Spleen (tissue), 11 donors: Measurements from ENCODE around the gene KNG1. TPM values are rescaled to one million over a fixed set of nuclear protein-coding genes. Genes with fewer than 3 reads are reported as not detected.

Source experiments
- DNase-seq: peaks from one replicate; pipeline ENCODE4 v3.0.0-alpha.2; 2020
- H3K27ac ChIP-seq, 8 donors: fragments of 200-600 bp; sonication (generic) in 7 of 8; 1 replicate in 4 of 8; 2 replicates in 4 of 8; pipeline versions ENCODE4 v1.5.0 to v1.8.0; 2016 to 2021; ENCODE audit warnings: inconsistent platforms in 4 of 8, mild to moderate bottlenecking in 4 of 8, moderate library complexity in 1 of 8
- H3K27me3 ChIP-seq, 7 donors: fragments of 200-600 bp; sonication (generic) in 6 of 7; replicated peaks in 1 of 7; 1 replicate in 4 of 7; 2 replicates in 3 of 7; pipeline versions ENCODE4 v1.5.0 to v1.8.0; 2016 to 2021; ENCODE audit warnings: inconsistent platforms in 3 of 7, mild to moderate bottlenecking in 1 of 7
- H3K36me3 ChIP-seq, 6 donors: fragments of 200-600 bp; sonication (generic) in 5 of 6; 1 replicate in 4 of 6; 2 replicates in 2 of 6; pipeline versions ENCODE4 v1.5.0 to v1.8.0; 2016 to 2021; ENCODE audit warnings: inconsistent platforms in 2 of 6
- H3K4me1 ChIP-seq, 6 donors: fragments of 200-600 bp; sonication (generic) in 5 of 6; 1 replicate in 3 of 6; 2 replicates in 3 of 6; pipeline versions ENCODE4 v1.5.0 to v1.8.0; 2016 to 2021; ENCODE audit warnings: inconsistent platforms in 3 of 6
- H3K4me3 ChIP-seq, 8 donors: fragments of 200-600 bp; sonication (generic) in 7 of 8; 1 replicate in 4 of 8; 2 replicates in 4 of 8; pipeline versions ENCODE4 v1.5.0 to v1.8.0; 2016 to 2021; ENCODE audit warnings: inconsistent platforms in 4 of 8, mild to moderate bottlenecking in 4 of 8, moderate library complexity in 2 of 8
- H3K9me3 ChIP-seq, 8 donors: fragments of 200-600 bp; sonication (generic) in 7 of 8; 1 replicate in 4 of 8; 2 replicates in 4 of 8; pipeline versions ENCODE4 v1.5.0 to v1.8.0; 2016 to 2021; ENCODE audit warnings: inconsistent platforms in 4 of 8
- CTCF ChIP-seq, 11 experiments: fragments of 200-600 bp in 7 of 11; fragments of 450-650 bp in 4 of 11; sonication (generic) in 4 of 11; IDR thresholded peaks in 8 of 11; conservative IDR thresholded peaks in 3 of 11; 1 replicate in 7 of 11; 2 replicates in 4 of 11; pipeline versions ENCODE4 v1.4.0 to v1.8.0; 2016 to 2021; ENCODE audit warnings: antibody characterized with exemption in 11 of 11, inconsistent platforms in 4 of 11, mild to moderate bottlenecking in 1 of 11
- POLR2A ChIP-seq, 3 donors: fragments of 450-650 bp; IDR thresholded peaks; one replicate each; pipeline ENCODE4 v1.5.1; 2017; ENCODE audit warnings: antibody characterized with exemption in 3 of 3, mild to moderate bottlenecking in 1 of 3
- POLR2AphosphoS5 ChIP-seq, 3 donors: sonication (generic); formaldehyde crosslinking; IDR thresholded peaks; one replicate each; pipeline ENCODE4 v1.5.1; 2017; ENCODE audit warnings: antibody characterized with exemption in 3 of 3
- WGBS, 5 donors: extraction: QIAGEN DNeasy Blood & Tissue Kit in 3 of 5; methylation state at CpG; one replicate each; pipeline versions ENCODE4 v1.1.5 to v1.1.7; 2013 to 2018; 5-methylcytosine and 5-hydroxymethylcytosine counted together
- intact Hi-C: fragments of 100-400 bp; cut with DNase I; formaldehyde crosslinking; loops from one replicate; pipeline ENCODE4 v1.15.0; 2023; ENCODE audit warnings: low total_unique reads
- polyA plus RNA-seq, 3 donors: library from polyadenylated mRNA; stranded (reverse); fragments of 200-250 nt; gene quantifications; one replicate each; pipeline ENCODE4 v1.2.1, GENCODE V29; 2013
- total RNA-seq, 7 donors: library from RNA; depleted of rRNA in 3 of 7; stranded (reverse); fragments of >200 nt in 3 of 7; fragmentation: NEBNext Ultra II Directional in 4 of 7; extraction: Animal tissue kit (Norgen Biotek cat#: 25700) in 4 of 7; gene quantifications; one replicate each; pipeline versions ENCODE4 v1.1.0 to v1.2.1, GENCODE V29; 2016 to 2021
- donor health status: healthy with polysubstance abuse.
- donor health status: DM: no; HTN: no; CAD: no; lungs with moderate emphysema.
- donor health status: DM: no; HTN: no; CAD: no.
- donor health status: Bipolar disorder and iron deficiency.
- donor health status: healthy.
- donor health status: DM: no; HTN: no; CAD: no.
- donor health status: DM: yes; HTN: yes; CAD: no.

The KNG1 gene
- total and polyA plus RNA-seq, 10 donors: 0.36 TPM; not detected in 9

- Histone ChIP-seq H3K4me1 (peaks cover 36 to 68% (median 54%) of the 10 kb centered on the region in 6 donors), H3K27ac (peak overlapping the region in 1 of 8 donors; percentile 5), H3K9me3 (no peaks in the 10 kb centered on the region), H3K4me3 (peak overlapping the region in 2 of 8 donors; percentile 88), H3K36me3 (peaks cover 0 to 78% (median 68%) of the 10 kb centered on the region in 6 donors), H3K27me3 (no peaks in the 10 kb centered on the region)
- no peak for DNase-seq
- no peak for TF ChIP-seq POLR2A (IDR thresholded peaks at IDR 0.05)
- no peak for TF ChIP-seq POLR2AphosphoS5 (IDR thresholded peaks at IDR 0.05)
- TF ChIP-seq CTCF (IDR thresholded peaks at IDR 0.05 in 8 of 11, conservative IDR thresholded peaks at IDR 0.05 in 3 of 11): no peak
- 61 to 86% (median 70%) methylated on average over 3 of the region's 3 CpGs for WGBS, 5 donors
- intact Hi-C loops: loop anchor here (10.0 kb wide), 2 partner anchors 212 to 852 kb away; partner anchors contain the start of genes DNAJB11 and TRA2B
Observed at GRCh38 chr3:186786922-186787321, 69.8 kb downstream of the KNG1 start.

GRCh38 chr3:186787642-186788481 lies 70.7 kb downstream of the KNG1 start:
- TF ChIP-seq CTCF (IDR thresholded peaks at IDR 0.05 in 8 of 11, conservative IDR thresholded peaks at IDR 0.05 in 3 of 11) (no peak), POLR2A (IDR thresholded peaks at IDR 0.05) (no peak), POLR2AphosphoS5 (IDR thresholded peaks at IDR 0.05) (no peak)
- Histone ChIP-seq H3K27me3 (no peaks in the 10 kb centered on the region), H3K36me3 (peaks cover 0 to 88% (median 72%) of the 10 kb centered on the region in 6 donors), H3K9me3 (no peaks in the 10 kb centered on the region), H3K4me1 (peaks cover 36 to 61% (median 50%) of the 10 kb centered on the region in 6 donors), H3K27ac (peak overlapping the region in 1 of 8 donors; percentile 5), H3K4me3 (peak overlapping the region in 3 of 8 donors; percentile 6 to 88 (median 88))
- intact Hi-C loops: loop anchor here (10.0 kb wide), 2 partner anchors 213 to 853 kb away; partner anchors contain the start of genes DNAJB11 and TRA2B
- no peak for DNase-seq
- 70 to 87% (median 76%) methylated on average over 15 of the region's 15 CpGs for WGBS, 5 donors

DNA sequence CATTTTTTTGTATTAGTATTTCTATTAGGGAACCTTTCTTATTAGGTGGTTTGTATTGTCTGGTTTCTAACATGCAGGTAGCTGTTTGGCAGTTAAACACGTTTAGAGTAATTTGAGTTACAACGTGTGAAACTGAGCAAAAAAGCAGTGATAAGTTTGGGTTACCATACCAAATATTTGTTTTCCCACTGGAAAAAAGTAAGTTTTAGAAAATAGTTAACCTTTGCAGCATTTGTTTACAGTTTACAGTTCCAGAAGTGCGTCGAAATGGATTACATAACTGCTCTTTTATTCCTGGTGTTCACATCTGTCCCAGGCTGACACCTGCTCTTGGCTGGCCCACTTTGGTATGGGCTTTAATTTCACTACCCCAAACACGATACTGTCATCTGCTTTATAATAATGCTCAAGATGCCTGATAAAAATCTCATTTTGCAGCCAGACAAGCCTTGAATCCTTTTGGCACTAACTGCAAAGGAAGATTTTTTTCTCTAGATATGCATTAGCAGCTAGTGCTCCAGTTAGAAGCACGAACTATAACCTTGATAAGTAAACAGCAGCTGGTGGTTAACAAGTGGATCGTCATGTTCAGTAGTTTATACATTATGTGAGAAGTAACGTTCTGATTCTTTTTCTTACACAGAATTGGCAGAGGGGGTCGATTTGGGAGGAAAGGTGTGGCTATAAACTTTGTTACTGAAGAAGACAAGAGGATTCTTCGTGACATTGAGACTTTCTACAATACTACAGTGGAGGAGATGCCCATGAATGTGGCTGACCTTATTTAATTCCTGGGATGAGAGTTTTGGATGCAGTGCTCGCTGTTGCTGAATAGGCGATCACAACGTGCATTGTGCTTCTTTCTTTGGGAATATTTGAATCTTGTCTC lies 71.6 kb downstream of the KNG1 start:
- peak overlapping the region in 1 of 8 donors; percentile 6 for H3K27ac ChIP-seq
- H3K4me1 ChIP-seq: peaks cover 36 to 61% (median 50%) of the 10 kb centered on the region in 6 donors
- intact Hi-C loops: loop anchor here (10.0 kb wide), 2 partner anchors 214 to 854 kb away; partner anchors contain the start of genes DNAJB11 and TRA2B
- peaks cover 0 to 96% (median 74%) of the 10 kb centered on the region in 6 donors for H3K36me3 ChIP-seq
- WGBS, 5 donors: 58 to 79% (median 64%) methylated on average over 13 of the region's 13 CpGs
- H3K4me3 ChIP-seq: peak overlapping the region in 1 of 8 donors; percentile 14
- no peak for DNase-seq
- H3K27me3 ChIP-seq: no peaks in the 10 kb centered on the region
- TF ChIP-seq CTCF (IDR thresholded peaks at IDR 0.05 in 8 of 11, conservative IDR thresholded peaks at IDR 0.05 in 3 of 11): no peak
- peak in 1 of 3 donors; percentile 22 for TF ChIP-seq POLR2AphosphoS5 (IDR thresholded peaks at IDR 0.05)
- H3K9me3 ChIP-seq: no peaks in the 10 kb centered on the region
